ENCODE measurements around the gene SHPK. TPM values are rescaled to one million over a fixed set of nuclear protein-coding genes. Genes with fewer than 3 reads are reported as not detected.
"Not testable (repeated sequence)": the region's sequence is repeated elsewhere in the genome, so short reads cannot be mapped to it uniquely, and the experiment has no call there.

SHPK gene
- total RNA-seq, 1 donor = 15.0 TPM

DNA sequence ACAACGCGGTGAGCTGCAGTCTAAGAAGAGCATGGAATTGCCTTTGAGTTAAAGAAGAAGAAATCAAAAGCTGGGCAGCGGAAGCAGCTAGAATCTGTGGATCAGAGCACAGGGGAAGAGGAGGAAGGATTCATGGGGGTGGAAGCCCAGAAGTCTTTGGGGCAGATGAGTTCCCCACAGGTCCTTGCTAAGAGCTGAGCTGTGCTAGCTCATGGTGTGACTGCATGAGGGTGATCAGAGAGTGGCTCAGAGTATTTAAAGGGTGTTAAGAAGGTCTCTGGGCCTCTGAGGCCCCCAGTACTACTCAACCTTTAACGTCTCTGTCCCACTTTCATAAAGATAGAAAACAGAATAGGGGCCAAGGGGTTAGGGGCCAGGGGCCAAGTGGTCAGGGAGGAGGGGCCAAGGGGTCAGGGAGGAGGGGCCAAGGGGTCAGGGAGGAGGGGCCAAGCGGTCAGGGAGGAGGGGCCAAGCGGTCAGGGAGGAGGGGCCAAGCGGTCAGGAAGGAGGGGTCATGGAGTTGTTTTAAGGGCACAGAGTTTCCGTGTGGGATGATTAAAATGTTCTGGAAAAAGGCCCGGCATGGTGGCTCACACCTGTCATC lies 66.4 kb downstream of the SHPK start:
- H3K4me3 ChIP-seq (ENCODE audit: low read depth, low read length) = no peak overlapping the region
- DNase-seq (ENCODE audit: low read depth) = no peak
- no peak for TF ChIP-seq CTCF (IDR thresholded peaks at IDR 0.05; ENCODE audit: insufficient read depth, low read length)

DNA sequence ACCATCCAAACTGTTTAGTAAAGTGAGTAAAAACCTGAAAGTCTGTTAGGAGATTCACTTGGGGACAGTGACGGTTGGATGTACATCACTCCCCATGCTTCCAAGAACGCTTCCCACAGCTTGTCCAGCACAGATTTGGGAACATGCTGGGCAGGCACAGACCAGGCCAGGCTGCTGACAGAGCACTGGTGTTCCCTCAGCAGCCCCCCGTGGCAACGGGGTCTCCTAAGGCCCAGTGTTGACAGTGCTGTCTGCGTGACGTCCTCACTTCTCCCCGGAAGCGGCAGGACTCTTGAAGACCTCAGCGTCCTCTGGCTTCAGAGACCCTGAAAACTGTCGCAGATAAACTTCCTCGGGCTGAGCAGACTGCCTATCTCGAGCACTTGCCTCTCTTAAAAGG lies 69.5 kb downstream of the SHPK start:
- no peak overlapping the region for H3K4me3 ChIP-seq (ENCODE audit: low read depth, low read length)
- TF ChIP-seq CTCF (IDR thresholded peaks at IDR 0.05; ENCODE audit: insufficient read depth, low read length) = no peak
- DNase-seq (ENCODE audit: low read depth) = no peak

- no peak for DNase-seq (ENCODE audit: low read depth)
- no peak overlapping the region for H3K4me3 ChIP-seq (ENCODE audit: low read depth, low read length)
- no peak for TF ChIP-seq CTCF (IDR thresholded peaks at IDR 0.05; ENCODE audit: insufficient read depth, low read length)
These were observed 70.9 kb downstream of the SHPK start for GRCh38 chr17:3565143-3565542.

GRCh38 chr17:3564241-3564640 lies 71.8 kb downstream of the SHPK start:
- not testable (repeated sequence) for H3K4me3 ChIP-seq (ENCODE audit: low read depth, low read length); DNase-seq (ENCODE audit: low read depth)

DNA sequence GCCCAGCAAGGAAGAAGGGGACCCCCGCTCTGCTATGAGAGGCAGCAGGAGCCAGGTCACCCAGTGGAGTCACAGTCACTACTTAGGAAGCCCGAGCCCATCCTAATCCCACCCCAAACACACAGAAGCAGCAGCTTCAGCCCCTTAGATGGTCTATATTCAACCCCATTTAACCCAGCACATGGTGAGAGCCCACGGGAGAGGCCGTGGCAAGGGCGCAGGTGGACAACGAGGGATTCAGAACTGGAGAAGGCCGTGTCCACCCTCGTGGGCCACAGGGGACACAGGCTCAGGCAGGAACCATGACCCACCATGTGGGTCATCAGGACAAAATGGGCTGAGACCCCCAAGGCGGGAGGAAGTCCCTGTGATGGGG lies 76.8 kb downstream of the SHPK start:
- no peak for TF ChIP-seq CTCF (IDR thresholded peaks at IDR 0.05; ENCODE audit: insufficient read depth, low read length)
- no peak for DNase-seq (ENCODE audit: low read depth)
- no peak overlapping the region for H3K4me3 ChIP-seq (ENCODE audit: low read depth, low read length)

DNA sequence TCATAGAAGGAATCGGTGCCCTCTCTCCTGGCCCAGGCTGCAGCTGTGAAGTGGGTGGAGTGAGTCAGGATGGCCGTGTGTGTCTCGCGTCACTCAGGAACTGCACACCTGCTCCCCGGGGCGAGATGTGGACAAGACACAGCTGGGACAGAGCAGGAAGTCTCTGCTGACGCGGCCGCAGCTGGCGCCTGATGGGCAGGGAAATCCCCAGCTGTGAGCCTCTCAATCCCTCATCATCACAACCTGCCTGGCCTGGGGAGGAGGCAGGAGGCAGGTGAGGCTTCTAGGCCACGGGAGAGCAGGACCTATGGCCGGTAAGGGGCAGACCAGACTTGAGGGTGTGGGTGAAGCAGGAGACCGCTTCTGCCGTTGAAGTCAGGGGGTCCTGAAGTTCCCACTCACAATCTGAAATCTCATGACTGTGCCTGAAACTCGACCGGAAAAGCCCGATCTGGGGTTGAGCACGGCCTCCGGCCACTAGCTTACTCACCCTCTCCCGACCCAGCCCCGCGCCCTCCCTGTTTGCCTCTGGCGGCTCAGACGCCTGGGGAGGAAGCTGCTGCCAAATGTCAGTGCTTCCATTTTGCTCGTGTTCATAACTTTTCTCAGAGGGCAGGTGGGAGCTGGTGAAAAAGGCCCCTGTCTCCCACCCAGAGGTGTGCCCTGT lies 77.3 kb downstream of the SHPK start:
- peak; percentile 15 for DNase-seq (ENCODE audit: low read depth)
- no peak overlapping the region for H3K4me3 ChIP-seq (ENCODE audit: low read depth, low read length)
- no peak for TF ChIP-seq CTCF (IDR thresholded peaks at IDR 0.05; ENCODE audit: insufficient read depth, low read length)

Other genes starting within 250 kb of the SHPK start
- not detected in 2 replicates for gene OR3A2, start 249.9 kb downstream of the SHPK start, total RNA-seq (ENCODE audit: low replicate concordance)
- gene OR1E1, start 237.8 kb downstream of the SHPK start, total RNA-seq (ENCODE audit: low replicate concordance) = not detected in 2 replicates
- not detected in 2 replicates for gene OR3A3, start 224.9 kb downstream of the SHPK start, total RNA-seq (ENCODE audit: low replicate concordance)
- not detected in 2 replicates for gene OR1E2, start 202.4 kb downstream of the SHPK start, total RNA-seq (ENCODE audit: low replicate concordance)
- not detected in 2 replicates for gene SPATA22, start 164.4 kb downstream of the SHPK start, total RNA-seq (ENCODE audit: low replicate concordance)
- gene ASPA, start 160.3 kb downstream of the SHPK start, total RNA-seq (ENCODE audit: low replicate concordance) = 1.9 and 9.7 TPM in 2 replicates
- gene TRPV3, start 78.4 kb downstream of the SHPK start, total RNA-seq (ENCODE audit: low replicate concordance) = 1.5 and 1.9 TPM in 2 replicates
- 2.3 and 16.0 TPM in 2 replicates for gene TRPV1, start 26.8 kb downstream of the SHPK start, total RNA-seq (ENCODE audit: low replicate concordance)
- gene CTNS, start 510 bp upstream of the SHPK start, total RNA-seq (ENCODE audit: low replicate concordance) = 13.3 and 27.7 TPM in 2 replicates
- 87.5 and 222 TPM in 2 replicates for gene TAX1BP3, start 32.3 kb upstream of the SHPK start, total RNA-seq (ENCODE audit: low replicate concordance)
- gene EMC6, start 32.6 kb upstream of the SHPK start, total RNA-seq (ENCODE audit: low replicate concordance) = 17.9 TPM in 1 of 2 replicates, not detected in the other
- gene P2RX5, start 59.9 kb upstream of the SHPK start, total RNA-seq (ENCODE audit: low replicate concordance) = 0.27 and 1.2 TPM in 2 replicates
- 0.49 and 10.5 TPM in 2 replicates for gene HASPIN, start 87.7 kb upstream of the SHPK start, total RNA-seq (ENCODE audit: low replicate concordance)
- gene ITGAE, start 164.9 kb upstream of the SHPK start, total RNA-seq (ENCODE audit: low replicate concordance) = 19.7 and 37.4 TPM in 2 replicates
- gene NCBP3, start 210.0 kb upstream of the SHPK start, total RNA-seq (ENCODE audit: low replicate concordance) = 17.1 and 22.9 TPM in 2 replicates